GM10847 (cell line): ENCODE measurements around the gene CARM1.

ENCODE experiments used
- POLR2A ChIP-seq: IDR thresholded peaks from 2 replicates; pipeline ENCODE4 v1.6.1; 2011; ENCODE audit not compliant: insufficient read length; ENCODE audit errors: extremely low read depth

The CARM1 gene

GRCh38 chr19:10836479-10837330, 34.6 kb upstream of the CARM1 start:
- TF ChIP-seq POLR2A, result no peak

- TF ChIP-seq POLR2A, result no peak
These were observed 33.0 kb upstream of the CARM1 start for GRCh38 chr19:10838377-10838776.

GRCh38 chr19:10839114-10840050, 32.0 kb upstream of the CARM1 start:
- TF ChIP-seq POLR2A, result no peak

- no peak for TF ChIP-seq POLR2A
These were observed 28.6 kb upstream of the CARM1 start for GRCh38 chr19:10842788-10843187.

- TF ChIP-seq POLR2A, result no peak
These were observed 24.7 kb upstream of the CARM1 start for GRCh38 chr19:10846500-10847202.

GRCh38 chr19:10848230-10848856, 23.0 kb upstream of the CARM1 start, which contains the start of gene C19orf38:
TSS of gene C19orf38 (plus strand) at chr19:10848415. CDS start at chr19:10848509, 94 bp downstream.
- TF ChIP-seq POLR2A, result no peak

GRCh38 chr19:10850631-10851030, 20.7 kb upstream of the CARM1 start:
- no peak for TF ChIP-seq POLR2A

- no peak for TF ChIP-seq POLR2A
These were observed 19.1 kb upstream of the CARM1 start for GRCh38 chr19:10852098-10852800.

GRCh38 chr19:10852941-10853340, 18.4 kb upstream of the CARM1 start:
- no peak for TF ChIP-seq POLR2A

GRCh38 chr19:10854350-10855089, 16.8 kb upstream of the CARM1 start:
- no peak for TF ChIP-seq POLR2A

- TF ChIP-seq POLR2A, result no peak
These were observed 15.4 kb upstream of the CARM1 start for GRCh38 chr19:10855879-10856522.

- TF ChIP-seq POLR2A, result no peak
These were observed 13.0 kb upstream of the CARM1 start for GRCh38 chr19:10858204-10858828.
